ENCODE data around the gene C3orf22. TPM values are rescaled to one million over a fixed set of nuclear protein-coding genes. Genes with fewer than 3 reads are reported as not detected.

Gene C3orf22
- polyA plus RNA-seq, 1 donor (not counting 4 experiments of a cell fraction or from before 2014, with no cell fraction given) = not detected

DNA sequence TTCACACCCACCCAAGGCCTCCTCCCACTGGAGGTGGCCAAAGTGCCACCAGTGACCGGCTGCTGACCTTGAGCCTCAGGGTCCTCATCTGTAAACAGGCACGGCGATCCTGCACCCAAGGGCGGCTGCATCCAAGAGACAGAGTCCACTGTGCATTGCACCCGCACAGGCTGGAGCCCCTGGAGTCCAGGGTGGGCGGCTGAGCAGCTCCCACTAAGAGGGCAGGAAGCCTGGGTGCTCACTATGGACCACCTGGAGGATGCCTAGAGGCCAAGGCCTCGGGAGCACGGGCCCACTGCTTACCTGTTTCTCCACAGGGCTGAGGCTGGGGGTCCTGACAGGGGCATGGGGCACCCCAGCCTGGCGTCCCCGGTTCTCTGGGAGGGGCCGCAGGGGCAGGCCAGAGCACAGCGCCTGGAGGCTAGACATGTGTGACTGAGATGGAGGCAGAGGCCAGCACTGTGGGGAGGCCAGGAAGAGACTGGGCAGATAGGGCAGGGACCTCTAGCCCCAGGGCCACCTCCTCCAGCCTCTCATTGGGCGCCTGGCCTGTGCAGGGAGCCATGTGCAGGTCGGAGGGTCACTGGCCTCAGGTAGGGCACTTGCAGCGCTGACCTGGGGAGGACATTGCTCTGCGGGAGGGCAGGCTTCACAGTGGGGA is 41.3 kb downstream of the C3orf22 start, which contains the start of gene UROC1:
Gene UROC1, minus strand, starts transcription at position 483 of the 661 bp plus-strand sequence. Its CDS starts 54 bp downstream, at position 429.
- no peak for TF ChIP-seq EZH2 (IDR thresholded peaks at IDR 0.05; ENCODE audit: low read length)
- TF ChIP-seq, protein P1, sequence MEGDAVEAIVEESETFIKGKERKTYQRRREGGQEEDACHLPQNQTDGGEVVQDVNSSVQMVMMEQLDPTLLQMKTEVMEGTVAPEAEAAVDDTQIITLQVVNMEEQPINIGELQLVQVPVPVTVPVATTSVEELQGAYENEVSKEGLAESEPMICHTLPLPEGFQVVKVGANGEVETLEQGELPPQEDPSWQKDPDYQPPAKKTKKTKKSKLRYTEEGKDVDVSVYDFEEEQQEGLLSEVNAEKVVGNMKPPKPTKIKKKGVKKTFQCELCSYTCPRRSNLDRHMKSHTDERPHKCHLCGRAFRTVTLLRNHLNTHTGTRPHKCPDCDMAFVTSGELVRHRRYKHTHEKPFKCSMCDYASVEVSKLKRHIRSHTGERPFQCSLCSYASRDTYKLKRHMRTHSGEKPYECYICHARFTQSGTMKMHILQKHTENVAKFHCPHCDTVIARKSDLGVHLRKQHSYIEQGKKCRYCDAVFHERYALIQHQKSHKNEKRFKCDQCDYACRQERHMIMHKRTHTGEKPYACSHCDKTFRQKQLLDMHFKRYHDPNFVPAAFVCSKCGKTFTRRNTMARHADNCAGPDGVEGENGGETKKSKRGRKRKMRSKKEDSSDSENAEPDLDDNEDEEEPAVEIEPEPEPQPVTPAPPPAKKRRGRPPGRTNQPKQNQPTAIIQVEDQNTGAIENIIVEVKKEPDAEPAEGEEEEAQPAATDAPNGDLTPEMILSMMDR (optimal IDR thresholded peaks at IDR 0.05 in 1 of 3, IDR thresholded peaks at IDR 0.05 in 1 of 3, conservative IDR thresholded peaks at IDR 0.05 in 1 of 3; ENCODE audit: extremely low read depth in 1 of 3, insufficient read depth in 2 of 3, low read length in 3 of 3) = no peak
- Histone ChIP-seq H3K4me1 (ENCODE audit: control insufficient read depth, extremely low read depth, insufficient read depth, low read length) (no peaks in the 10 kb centered on the region), H3K27me3 (ENCODE audit: control insufficient read depth, extremely low read depth, insufficient read depth, low read length) (peaks cover 7% of the 10 kb centered on the region), H3K9me1 (ENCODE audit: control insufficient read depth, extremely low read depth, insufficient read depth, low read length) (no peaks in the 10 kb centered on the region), H3K9me3 (ENCODE audit: control insufficient read depth, low read depth, low read length) (no peaks in the 10 kb centered on the region), H3K36me3 (ENCODE audit: control insufficient read depth in 2 of 2, extremely low read depth in 1 of 2, insufficient read depth in 2 of 2, low read length in 2 of 2) (no peaks in the 10 kb centered on the region), H3K4me3 (ENCODE audit: control insufficient read depth in 2 of 3, extremely low read depth in 1 of 3, insufficient read depth in 2 of 3, low read depth in 1 of 3, low read length in 3 of 3) (no peak within 1 kb of the TSS), H3K27ac (ENCODE audit: control insufficient read depth, insufficient read depth, low read length) (no peak within 1 kb of the TSS), H4K20me1 (ENCODE audit: control insufficient read depth, extremely low read depth, insufficient read depth, low read length) (no peaks in the 10 kb centered on the region), H3K4me2 (ENCODE audit: control insufficient read depth, extremely low read depth, insufficient read depth, low read depth, low read length) (no peak within 1 kb of the TSS), H3K79me2 (ENCODE audit: control insufficient read depth, insufficient read depth, low read length) (no peaks in the 10 kb centered on the region), H3K9ac (ENCODE audit: control insufficient read depth, extremely low read depth, insufficient read depth, low read length) (no peak within 1 kb of the TSS), H2AFZ (ENCODE audit: control insufficient read depth, low read length) (no peak within 1 kb of the TSS)
- DNase-seq (ENCODE audit: low read depth, low spot score) (no peak), FAIRE-seq (no peak)
- dilution Hi-C loops (cut with MboI; ENCODE audit: extremely low pct_ligation_motif_present, low sequenced_read_pairs) = no loop called here

DNA sequence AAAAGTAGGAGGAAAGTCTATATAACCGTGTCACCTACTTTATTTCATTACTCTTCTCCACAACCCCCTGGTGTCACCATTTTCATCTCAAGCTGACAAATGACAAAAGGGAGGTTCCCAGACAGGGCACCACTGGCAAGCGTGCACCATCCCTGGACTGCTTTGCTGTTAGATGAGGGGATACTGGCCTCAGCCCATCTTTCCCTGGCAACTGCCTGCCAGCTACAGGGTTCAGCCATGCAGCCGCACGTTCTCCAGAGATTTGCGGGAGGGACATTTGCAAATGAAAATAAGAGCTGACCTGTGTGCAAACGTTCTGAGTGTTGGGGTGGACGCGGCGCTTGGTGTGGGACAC is 41.8 kb downstream of the C3orf22 start:
- Histone ChIP-seq H3K4me2 (ENCODE audit: control insufficient read depth, extremely low read depth, insufficient read depth, low read depth, low read length) (no peak overlapping the region), H2AFZ (ENCODE audit: control insufficient read depth, low read length) (no peak overlapping the region), H3K79me2 (ENCODE audit: control insufficient read depth, insufficient read depth, low read length) (no peaks in the 10 kb centered on the region), H3K9me1 (ENCODE audit: control insufficient read depth, extremely low read depth, insufficient read depth, low read length) (no peaks in the 10 kb centered on the region), H3K4me1 (ENCODE audit: control insufficient read depth, extremely low read depth, insufficient read depth, low read length) (no peaks in the 10 kb centered on the region), H3K27me3 (ENCODE audit: control insufficient read depth, extremely low read depth, insufficient read depth, low read length) (peaks cover 6% of the 10 kb centered on the region), H3K27ac (ENCODE audit: control insufficient read depth, insufficient read depth, low read length) (no peak overlapping the region), H3K4me3 (ENCODE audit: control insufficient read depth in 2 of 3, extremely low read depth in 1 of 3, insufficient read depth in 2 of 3, low read depth in 1 of 3, low read length in 3 of 3) (no peak overlapping the region), H3K36me3 (ENCODE audit: control insufficient read depth in 2 of 2, extremely low read depth in 1 of 2, insufficient read depth in 2 of 2, low read length in 2 of 2) (no peaks in the 10 kb centered on the region), H3K9ac (ENCODE audit: control insufficient read depth, extremely low read depth, insufficient read depth, low read length) (no peak overlapping the region), H4K20me1 (ENCODE audit: control insufficient read depth, extremely low read depth, insufficient read depth, low read length) (no peaks in the 10 kb centered on the region), H3K9me3 (ENCODE audit: control insufficient read depth, low read depth, low read length) (no peaks in the 10 kb centered on the region)
- FAIRE-seq (no peak), DNase-seq (ENCODE audit: low read depth, low spot score) (no peak)
- dilution Hi-C loops (cut with MboI; ENCODE audit: extremely low pct_ligation_motif_present, low sequenced_read_pairs) = no loop called here
- no peak for TF ChIP-seq EZH2 (IDR thresholded peaks at IDR 0.05; ENCODE audit: low read length)
- TF ChIP-seq, protein P1 (optimal IDR thresholded peaks at IDR 0.05 in 1 of 3, IDR thresholded peaks at IDR 0.05 in 1 of 3, conservative IDR thresholded peaks at IDR 0.05 in 1 of 3; ENCODE audit: extremely low read depth in 1 of 3, insufficient read depth in 2 of 3, low read length in 3 of 3) = no peak
